Epithelial cell of proximal tubule (primary cell): ENCODE measurements around the gene NDST3. TPM values are rescaled to one million over a fixed set of nuclear protein-coding genes. Genes with fewer than 3 reads are reported as not detected.

Experiments
- DNase-seq: peaks from one replicate; pipeline ENCODE4 v3.0.0-alpha.2; 2011; ENCODE audit warnings: low read depth
- H3K4me3 ChIP-seq: 2 replicates; pipeline ENCODE4 v1.5.1; 2011; ENCODE audit warnings: low read depth, mild to moderate bottlenecking, low read length
- CTCF ChIP-seq: conservative IDR thresholded peaks from 2 replicates; pipeline ENCODE4 v1.5.1; 2012; ENCODE audit warnings: low read depth, mild to moderate bottlenecking, low read length
- total RNA-seq: library from RNA; depleted of rRNA; stranded (reverse); fragments of >200 nt; gene quantifications from 2 replicates; pipeline ENCODE4 v1.2.3, GENCODE V29; 2015

NDST3 gene
- total RNA-seq, 1 donor from 2014 or later = not detected

GRCh38 chr4:118235566-118236120 lies 201.4 kb downstream of the NDST3 start:
- no peak for DNase-seq
- TF ChIP-seq CTCF = no peak
- no peak overlapping the region for H3K4me3 ChIP-seq

- TF ChIP-seq CTCF = no peak
- H3K4me3 ChIP-seq = no peak overlapping the region
- no peak for DNase-seq
Measured at GRCh38 chr4:118237531-118237930, 203.2 kb downstream of the NDST3 start.

- no peak for DNase-seq
- H3K4me3 ChIP-seq = no peak overlapping the region
- TF ChIP-seq CTCF = no peak
Measured at GRCh38 chr4:118249890-118250289, 215.6 kb downstream of the NDST3 start.

GRCh38 chr4:118254368-118254767 lies 220.1 kb downstream of the NDST3 start:
- TF ChIP-seq CTCF = no peak

GRCh38 chr4:118259111-118259510 lies 224.8 kb downstream of the NDST3 start:
- no peak overlapping the region for H3K4me3 ChIP-seq
- no peak for DNase-seq
- no peak for TF ChIP-seq CTCF

More at GRCh38 chr4:118254368-118254767, 220.1 kb downstream of the NDST3 start:
- no peak overlapping the region for H3K4me3 ChIP-seq
- no peak for DNase-seq

GRCh38 chr4:118260309-118260708 lies 226.0 kb downstream of the NDST3 start:
- no peak for TF ChIP-seq CTCF
- DNase-seq = no peak
- H3K4me3 ChIP-seq = no peak overlapping the region

- no peak for TF ChIP-seq CTCF
- H3K4me3 ChIP-seq = no peak overlapping the region
- no peak for DNase-seq
Measured at GRCh38 chr4:118264096-118264495, 229.8 kb downstream of the NDST3 start.
